Measurements from ENCODE around the gene ARL8B.
"Not testable (repeated sequence)": the region's sequence is repeated elsewhere in the genome, so short reads cannot be mapped to it uniquely, and the experiment has no call there.

Gene ARL8B

DNA sequence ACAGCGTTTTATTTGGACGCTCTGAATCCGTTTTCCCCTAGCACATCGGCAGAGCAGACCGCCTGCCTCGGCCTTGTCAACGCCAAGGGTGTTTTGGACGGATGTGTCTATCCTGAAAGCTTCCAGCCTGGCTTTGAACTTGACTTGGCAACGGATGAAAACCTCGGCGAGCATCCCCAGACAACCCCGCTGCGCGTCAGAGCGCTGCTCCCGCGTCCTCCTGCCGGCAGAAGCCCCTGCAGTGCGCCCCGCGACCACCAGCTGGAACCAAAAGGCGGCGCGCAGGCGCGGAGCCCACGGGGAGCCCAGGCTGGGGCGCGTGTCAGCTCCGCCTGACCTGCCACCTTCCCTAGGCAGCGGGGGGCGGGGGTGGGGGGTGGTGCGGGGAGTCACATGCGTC is 26.2 kb upstream of the ARL8B start:
- TF ChIP-seq, protein P1, sequence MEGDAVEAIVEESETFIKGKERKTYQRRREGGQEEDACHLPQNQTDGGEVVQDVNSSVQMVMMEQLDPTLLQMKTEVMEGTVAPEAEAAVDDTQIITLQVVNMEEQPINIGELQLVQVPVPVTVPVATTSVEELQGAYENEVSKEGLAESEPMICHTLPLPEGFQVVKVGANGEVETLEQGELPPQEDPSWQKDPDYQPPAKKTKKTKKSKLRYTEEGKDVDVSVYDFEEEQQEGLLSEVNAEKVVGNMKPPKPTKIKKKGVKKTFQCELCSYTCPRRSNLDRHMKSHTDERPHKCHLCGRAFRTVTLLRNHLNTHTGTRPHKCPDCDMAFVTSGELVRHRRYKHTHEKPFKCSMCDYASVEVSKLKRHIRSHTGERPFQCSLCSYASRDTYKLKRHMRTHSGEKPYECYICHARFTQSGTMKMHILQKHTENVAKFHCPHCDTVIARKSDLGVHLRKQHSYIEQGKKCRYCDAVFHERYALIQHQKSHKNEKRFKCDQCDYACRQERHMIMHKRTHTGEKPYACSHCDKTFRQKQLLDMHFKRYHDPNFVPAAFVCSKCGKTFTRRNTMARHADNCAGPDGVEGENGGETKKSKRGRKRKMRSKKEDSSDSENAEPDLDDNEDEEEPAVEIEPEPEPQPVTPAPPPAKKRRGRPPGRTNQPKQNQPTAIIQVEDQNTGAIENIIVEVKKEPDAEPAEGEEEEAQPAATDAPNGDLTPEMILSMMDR (IDR thresholded peaks at IDR 0.05; ENCODE audit: extremely low read depth, insufficient read depth, missing control alignments) = no peak
- in situ Hi-C loops (cut with MboI; ENCODE audit: low pct_unique_long_range_greater_than_20kb, low sequenced_read_pairs, unreplicated experiment) = no loop called here
- DNase-seq (ENCODE audit: low spot score) = no peak

DNA sequence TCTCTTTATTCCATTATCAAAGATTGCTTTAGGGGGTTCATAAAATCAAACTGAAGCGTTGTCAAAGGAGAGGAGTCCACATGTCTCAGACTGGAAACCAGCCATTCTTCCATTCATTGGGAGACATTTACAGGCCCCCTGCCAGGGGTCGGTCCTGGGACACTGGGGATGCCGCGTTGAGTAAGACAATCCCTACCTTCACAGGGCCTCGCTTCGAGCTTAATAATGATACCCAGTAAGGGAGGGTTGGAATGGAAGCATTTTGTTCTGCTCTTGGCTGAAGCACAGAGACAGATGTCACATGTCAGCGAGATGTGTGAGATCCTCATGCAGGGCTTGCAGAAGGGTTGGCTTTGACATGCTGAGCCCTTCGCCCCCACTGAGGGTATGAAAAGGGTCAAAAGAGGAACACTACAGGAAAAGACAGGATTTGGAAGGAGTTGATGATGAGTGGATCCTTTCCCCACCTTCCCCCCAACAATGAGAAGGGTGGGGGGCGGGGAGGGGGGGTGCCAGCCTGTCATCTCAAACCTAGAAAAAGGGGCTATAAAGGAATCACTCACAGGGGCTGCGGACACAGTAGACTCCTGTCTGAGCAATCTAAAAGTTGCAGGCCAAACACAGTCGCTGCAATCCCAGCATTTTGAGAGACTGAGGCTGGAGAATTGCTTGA is 25.6 kb upstream of the ARL8B start:
- in situ Hi-C loops (cut with MboI; ENCODE audit: low pct_unique_long_range_greater_than_20kb, low sequenced_read_pairs, unreplicated experiment) = no loop called here
- no peak for DNase-seq (ENCODE audit: low spot score)
- TF ChIP-seq, protein P1 (IDR thresholded peaks at IDR 0.05; ENCODE audit: extremely low read depth, insufficient read depth, missing control alignments) = no peak

DNA sequence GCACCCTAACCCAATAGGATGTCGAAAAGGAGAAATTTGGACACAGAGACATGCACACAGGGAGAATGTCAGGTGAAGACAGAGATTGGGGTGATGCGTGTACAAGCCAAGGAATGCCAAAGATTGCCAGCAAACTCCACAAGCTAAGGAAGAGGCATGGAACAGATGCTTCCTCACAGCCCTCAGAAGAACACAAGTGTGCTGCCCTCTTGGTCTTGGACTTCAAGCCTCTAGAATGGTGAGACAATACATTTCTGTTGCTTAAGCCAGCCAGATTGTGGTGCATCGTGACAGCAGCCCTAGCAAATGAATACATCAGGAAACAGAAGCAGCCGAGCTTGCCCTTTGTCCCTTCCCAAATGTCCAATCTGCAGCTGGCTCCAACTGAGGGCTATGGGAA is 23.7 kb upstream of the ARL8B start:
- TF ChIP-seq, protein P1 (IDR thresholded peaks at IDR 0.05; ENCODE audit: extremely low read depth, insufficient read depth, missing control alignments) = no peak
- DNase-seq (ENCODE audit: low spot score) = no peak
- in situ Hi-C loops (cut with MboI; ENCODE audit: low pct_unique_long_range_greater_than_20kb, low sequenced_read_pairs, unreplicated experiment) = no loop called here

DNA sequence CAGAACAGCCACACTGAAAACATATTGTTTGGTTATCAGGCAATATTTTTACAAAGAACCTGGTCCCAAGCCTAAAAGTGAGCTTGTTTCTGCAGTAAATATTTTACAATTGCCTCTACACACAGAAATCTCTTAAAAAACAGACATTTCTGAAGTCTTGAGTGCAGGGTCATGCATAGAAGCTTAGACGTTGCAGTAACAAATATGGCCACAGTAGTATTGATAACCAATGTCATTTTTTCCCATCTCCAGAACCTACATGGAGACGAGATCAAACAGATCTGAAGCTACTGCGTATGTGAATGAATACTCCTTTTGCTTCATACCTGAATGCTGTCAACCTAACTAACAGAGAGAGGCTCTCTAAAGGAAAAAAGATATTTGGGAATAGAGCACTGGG is 19.6 kb upstream of the ARL8B start:
- DNase-seq (ENCODE audit: low spot score) = no peak
- in situ Hi-C loops (cut with MboI; ENCODE audit: low pct_unique_long_range_greater_than_20kb, low sequenced_read_pairs, unreplicated experiment) = no loop called here
- TF ChIP-seq, protein P1 (IDR thresholded peaks at IDR 0.05; ENCODE audit: extremely low read depth, insufficient read depth, missing control alignments) = no peak

DNA sequence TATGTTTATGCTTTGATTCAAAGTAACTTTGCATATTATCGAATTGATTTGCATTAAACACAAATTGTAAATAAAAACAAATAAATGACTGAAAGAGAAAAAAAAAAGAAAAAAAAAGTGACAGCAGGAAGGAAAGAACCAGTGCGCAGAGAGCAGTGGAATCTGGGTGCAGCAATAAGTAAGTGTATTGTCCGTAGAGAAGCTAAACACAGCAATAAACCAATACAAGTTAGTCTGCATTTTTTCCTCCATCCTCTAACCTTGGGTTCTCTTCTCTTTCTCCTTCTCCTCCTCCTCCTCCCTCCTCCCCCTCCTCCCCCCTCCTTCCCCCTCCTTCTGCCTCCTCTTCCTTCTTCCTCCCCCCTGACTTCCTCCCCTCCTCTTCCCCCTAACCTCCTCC is 18.3 kb upstream of the ARL8B start:
- TF ChIP-seq, protein P1 (IDR thresholded peaks at IDR 0.05; ENCODE audit: extremely low read depth, insufficient read depth, missing control alignments) = no peak
- in situ Hi-C loops (cut with MboI; ENCODE audit: low pct_unique_long_range_greater_than_20kb, low sequenced_read_pairs, unreplicated experiment) = no loop called here

DNA sequence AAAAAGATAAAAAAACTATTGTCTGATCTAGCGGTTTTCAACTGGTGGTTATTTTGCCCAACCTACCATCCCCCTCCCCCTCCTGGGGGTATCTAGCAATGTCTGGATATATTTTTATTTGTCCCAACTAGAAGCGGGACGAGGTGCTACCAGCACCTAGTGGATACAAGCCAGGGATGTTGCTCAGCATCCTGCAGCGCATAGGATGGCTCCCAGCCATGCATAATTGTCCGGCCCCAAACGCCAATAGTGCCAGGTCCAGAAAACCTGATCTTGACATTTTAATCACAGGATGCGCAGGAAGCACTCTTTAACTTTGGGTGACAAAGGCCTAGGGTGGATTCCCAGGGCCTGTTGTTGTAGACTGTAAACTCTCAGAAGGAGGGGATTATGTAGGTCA is 17.0 kb upstream of the ARL8B start:
- TF ChIP-seq, protein P1 (IDR thresholded peaks at IDR 0.05; ENCODE audit: extremely low read depth, insufficient read depth, missing control alignments) = no peak
- no peak for DNase-seq (ENCODE audit: low spot score)
- in situ Hi-C loops (cut with MboI; ENCODE audit: low pct_unique_long_range_greater_than_20kb, low sequenced_read_pairs, unreplicated experiment) = no loop called here

More for the DNA sequence above, 18.3 kb upstream of the ARL8B start:
- no peak for DNase-seq (ENCODE audit: low spot score)

DNA sequence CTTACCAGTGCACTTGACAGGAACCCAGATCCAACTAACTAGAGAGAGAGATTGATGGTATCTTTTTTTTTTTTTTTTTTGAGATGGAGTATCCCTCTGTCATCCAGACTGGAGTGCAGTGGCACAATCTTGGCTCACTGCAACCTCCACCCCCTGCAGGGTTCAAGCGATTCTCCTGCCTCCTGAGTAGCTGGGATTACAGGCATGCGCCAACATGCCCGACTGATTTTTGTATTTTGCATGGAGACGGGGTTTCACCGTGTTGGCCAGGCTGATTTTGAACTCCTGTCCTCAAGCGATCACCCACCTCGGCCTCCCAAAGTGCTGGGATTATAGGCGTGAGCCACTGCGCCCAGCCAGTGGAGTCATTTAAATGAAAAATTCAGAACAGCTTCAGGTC is 15.7 kb upstream of the ARL8B start:
- in situ Hi-C loops (cut with MboI; ENCODE audit: low pct_unique_long_range_greater_than_20kb, low sequenced_read_pairs, unreplicated experiment); DNase-seq (ENCODE audit: low spot score): not testable (repeated sequence)

DNA sequence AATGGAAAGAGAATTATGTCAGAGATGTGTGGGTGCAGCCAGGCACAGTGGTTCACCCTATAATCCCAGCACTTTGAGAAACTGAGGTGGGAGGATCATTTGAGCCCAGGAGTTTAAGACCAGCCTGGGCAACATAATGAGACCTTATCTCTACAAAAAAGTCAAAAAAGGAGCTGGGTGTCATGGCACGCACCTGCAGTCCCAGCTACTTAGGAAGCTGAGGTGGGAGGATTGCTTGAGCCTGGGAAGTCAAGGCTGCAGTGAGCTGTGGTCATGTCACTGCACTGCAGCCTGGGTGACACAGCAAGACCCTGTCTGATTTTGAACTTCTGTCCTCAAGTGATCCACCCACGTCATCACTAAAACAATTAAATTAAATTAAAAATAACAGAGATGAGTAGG is 15.2 kb upstream of the ARL8B start:
- DNase-seq (ENCODE audit: low spot score); in situ Hi-C loops (cut with MboI; ENCODE audit: low pct_unique_long_range_greater_than_20kb, low sequenced_read_pairs, unreplicated experiment): not testable (repeated sequence)
